Measurements from ENCODE around the gene C17orf100.

C17orf100 gene

DNA sequence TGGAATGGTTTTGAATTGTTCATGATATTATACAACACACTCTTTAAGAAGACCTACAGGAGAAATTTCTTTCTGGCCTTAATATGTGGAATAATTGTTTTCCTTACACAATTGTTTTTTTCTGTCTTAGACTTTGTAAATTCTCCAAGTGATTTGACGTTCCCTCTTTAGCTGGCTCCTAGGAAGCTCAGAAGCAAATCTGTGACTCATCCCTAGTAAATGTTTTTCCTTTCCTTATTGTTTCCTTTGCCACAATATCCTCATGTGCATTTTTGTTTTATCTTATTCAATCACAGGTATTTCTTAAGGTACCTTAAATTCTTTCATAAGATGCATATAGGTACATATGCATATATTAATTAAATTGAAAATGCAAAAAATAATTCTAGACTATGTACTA, 24.5 kb upstream of the C17orf100 start:
- Histone ChIP-seq H3K79me2 (ENCODE audit: insufficient read depth, low read length) (no peaks in the 10 kb centered on the region), H3K9me3 (ENCODE audit: insufficient read depth, low read depth, low read length) (no peaks in the 10 kb centered on the region), H3K4me1 (ENCODE audit: insufficient read depth, low read length, poor library complexity, severe bottlenecking) (no peaks in the 10 kb centered on the region), H3K9ac (ENCODE audit: low read depth, low read length, poor library complexity, severe bottlenecking) (no peak overlapping the region), H3K27me3 (ENCODE audit: insufficient read depth, low read length, poor library complexity, severe bottlenecking) (no peaks in the 10 kb centered on the region), H4K20me1 (ENCODE audit: insufficient read depth, low read length, poor library complexity, severe bottlenecking) (peaks cover 3% of the 10 kb centered on the region), H3K4me2 (ENCODE audit: low read depth, low read length, poor library complexity, severe bottlenecking) (no peak overlapping the region), H3K36me3 (ENCODE audit: insufficient read depth, low read length) (peaks cover 31% of the 10 kb centered on the region; the same call in 1 of the 2 replicates), H3K4me3 (ENCODE audit: low read length, poor library complexity, severe bottlenecking) (no peak overlapping the region), H2AFZ (ENCODE audit: low read length) (no peak overlapping the region), H3F3A (ENCODE audit: low read depth) (no peaks in the 10 kb centered on the region), H3K9me2 (replicated peaks; ENCODE audit: low read depth, low read length) (no peaks in the 10 kb centered on the region)
- TF ChIP-seq CTCF (conservative IDR thresholded peaks at IDR 0.05; ENCODE audit: low read length): no peak
- no peak for TF ChIP-seq EZH2phosphoT487 (IDR thresholded peaks at IDR 0.05; ENCODE audit: borderline replicate concordance)

- peaks cover 27% of the 10 kb centered on the region; the same call in 1 of the 2 replicates for H3K36me3 ChIP-seq (ENCODE audit: insufficient read depth, low read length)
- H3K9me3 ChIP-seq (ENCODE audit: insufficient read depth, low read depth, low read length): no peaks in the 10 kb centered on the region
- no peaks in the 10 kb centered on the region for H3K4me1 ChIP-seq (ENCODE audit: insufficient read depth, low read length, poor library complexity, severe bottlenecking)
- H4K20me1 ChIP-seq (ENCODE audit: insufficient read depth, low read length, poor library complexity, severe bottlenecking): peaks cover 3% of the 10 kb centered on the region
- H3K9me2 ChIP-seq (replicated peaks; ENCODE audit: low read depth, low read length): no peaks in the 10 kb centered on the region
- no peaks in the 10 kb centered on the region for H3K79me2 ChIP-seq (ENCODE audit: insufficient read depth, low read length)
- H3F3A ChIP-seq (ENCODE audit: low read depth): no peaks in the 10 kb centered on the region
- TF ChIP-seq EZH2phosphoT487 (IDR thresholded peaks at IDR 0.05; ENCODE audit: borderline replicate concordance) (no peak), CTCF (conservative IDR thresholded peaks at IDR 0.05; ENCODE audit: low read length) (no peak)
- H3K4me2 ChIP-seq (ENCODE audit: low read depth, low read length, poor library complexity, severe bottlenecking): no peak overlapping the region
- no peak overlapping the region for H3K9ac ChIP-seq (ENCODE audit: low read depth, low read length, poor library complexity, severe bottlenecking)
- no peaks in the 10 kb centered on the region for H3K27me3 ChIP-seq (ENCODE audit: insufficient read depth, low read length, poor library complexity, severe bottlenecking)
- no peak overlapping the region for H3K4me3 ChIP-seq (ENCODE audit: low read length, poor library complexity, severe bottlenecking)
- no peak overlapping the region for H2AFZ ChIP-seq (ENCODE audit: low read length)
These were observed 21.2 kb upstream of the C17orf100 start for GRCh38 chr17:6630390-6630789.

GRCh38 chr17:6632530-6632929, 19.0 kb upstream of the C17orf100 start:
- no peaks in the 10 kb centered on the region for H3K9me2 ChIP-seq (replicated peaks; ENCODE audit: low read depth, low read length)
- H3K36me3 ChIP-seq (ENCODE audit: insufficient read depth, low read length): peaks cover 25% of the 10 kb centered on the region; the same call in 1 of the 2 replicates
- H3K9ac ChIP-seq (ENCODE audit: low read depth, low read length, poor library complexity, severe bottlenecking): no peak overlapping the region
- TF ChIP-seq EZH2phosphoT487 (IDR thresholded peaks at IDR 0.05; ENCODE audit: borderline replicate concordance): no peak
- no peak for TF ChIP-seq CTCF (conservative IDR thresholded peaks at IDR 0.05; ENCODE audit: low read length)
- no peak overlapping the region for H3K4me3 ChIP-seq (ENCODE audit: low read length, poor library complexity, severe bottlenecking)
- no peaks in the 10 kb centered on the region for H3F3A ChIP-seq (ENCODE audit: low read depth)
- no peaks in the 10 kb centered on the region for H3K4me1 ChIP-seq (ENCODE audit: insufficient read depth, low read length, poor library complexity, severe bottlenecking)
- no peaks in the 10 kb centered on the region for H3K9me3 ChIP-seq (ENCODE audit: insufficient read depth, low read depth, low read length)
- H3K79me2 ChIP-seq (ENCODE audit: insufficient read depth, low read length): no peaks in the 10 kb centered on the region
- H3K27me3 ChIP-seq (ENCODE audit: insufficient read depth, low read length, poor library complexity, severe bottlenecking): no peaks in the 10 kb centered on the region
- H4K20me1 ChIP-seq (ENCODE audit: insufficient read depth, low read length, poor library complexity, severe bottlenecking): no peaks in the 10 kb centered on the region
- H2AFZ ChIP-seq (ENCODE audit: low read length): no peak overlapping the region
- H3K4me2 ChIP-seq (ENCODE audit: low read depth, low read length, poor library complexity, severe bottlenecking): no peak overlapping the region
